ENCODE results near the gene RET. TPM values are rescaled to one million over a fixed set of nuclear protein-coding genes. Genes with fewer than 3 reads are reported as not detected.

RET gene
- total and polyA plus RNA-seq, 2 of the 8 experiments (the other 6 are each of a cell fraction or from before 2014, with no cell fraction given), result 6.7 to 8.4 TPM

- TF ChIP-seq CHD1 (IDR thresholded peaks at IDR 0.05; ENCODE audit: low read depth, low read length) (no peak), SUZ12 (IDR thresholded peaks at IDR 0.05; ENCODE audit: low read length) (no peak)
Observed at GRCh38 chr10:43074827-43075611, 1.9 kb upstream of the RET start (continued).

Measured in H1 (cell line).